MCF 10A (cell line): ENCODE measurements around the gene ABLIM3. TPM values are rescaled to one million over a fixed set of nuclear protein-coding genes. Genes with fewer than 3 reads are reported as not detected.

Experiments
- BruUV-seq: library from RNA; stranded (reverse); fragments of 400-500 nt; replicated peaks from 2 replicates; lab custom pipeline; 2021; lab: Mats Ljungman, UMichigan
- CTCF ChIA-PET: fragments of 300-600 bp; sonication (Branson Sonifier 250); formaldehyde crosslinking; extraction: SDS; loops from one replicate; lab custom pipeline; 2021; ENCODE audit warnings: antibody characterized with exemption, inconsistent platforms; lab: Yijun Ruan, JAX
- POLR2A ChIA-PET: fragments of 300-600, 350-650 bp; sonication (Branson Sonifier 250); formaldehyde crosslinking; extraction: SDS; loops from one replicate; lab custom pipeline; 2020; ENCODE audit warnings: antibody characterized with exemption, inconsistent platforms; lab: Yijun Ruan, JAX
- DNase-seq: peaks from one replicate; pipeline ENCODE4 v3.0.0-alpha.2; 2018; ENCODE audit not compliant: unreplicated experiment
- H3K27ac Mint-ChIP-seq: one replicate; pipeline ENCODE4 v1.8.0; 2022; ENCODE audit warnings: mild to moderate bottlenecking, low read depth, mixed read lengths; ENCODE audit not compliant: unreplicated experiment
- H3K27me3 Mint-ChIP-seq: one replicate; pipeline ENCODE4 v1.8.0; 2022; ENCODE audit warnings: mixed read lengths; ENCODE audit not compliant: insufficient read depth, unreplicated experiment
- H3K36me3 Mint-ChIP-seq: one replicate; pipeline ENCODE4 v1.8.0; 2022; ENCODE audit warnings: mild to moderate bottlenecking, moderate library complexity, mixed read lengths; ENCODE audit not compliant: insufficient read depth, unreplicated experiment
- H3K4me1 Mint-ChIP-seq: one replicate; pipeline ENCODE4 v1.8.0; 2022; ENCODE audit warnings: mixed read lengths; ENCODE audit not compliant: insufficient read depth, unreplicated experiment
- H3K4me3 Mint-ChIP-seq: one replicate; pipeline ENCODE4 v1.8.0; 2022; ENCODE audit warnings: mild to moderate bottlenecking, moderate library complexity, mixed read lengths; ENCODE audit not compliant: unreplicated experiment
- H3K9me3 Mint-ChIP-seq: one replicate; pipeline ENCODE4 v1.8.0; 2022; ENCODE audit warnings: mixed read lengths; ENCODE audit not compliant: unreplicated experiment
- CTCF ChIP-seq: fragments of 200-600 bp; IDR thresholded peaks from one replicate; pipeline ENCODE4 v1.8.0; 2022; ENCODE audit warnings: antibody characterized with exemption, mild to moderate bottlenecking; ENCODE audit not compliant: unreplicated experiment
- intact Hi-C: fragments of 100-400 bp; cut with micrococcal nuclease; formaldehyde crosslinking; loops from 2 replicates; pipeline ENCODE4 v1.14.1; 2022
- total RNA-seq: library from RNA; stranded (reverse); gene quantifications from 2 replicates; pipeline ENCODE4 v1.2.3, GENCODE V29; 2022

ABLIM3 gene
- total RNA-seq, 1 experiment from 2014 or later, result 168 TPM

GRCh38 chr5:149200355-149200754 is 59.1 kb downstream of the ABLIM3 start:
- no peaks in the 10 kb centered on the region for H3K9me3 Mint-ChIP-seq
- DNase-seq, result no peak
- no TSS peak for BruUV-seq
- CTCF ChIA-PET, result interaction anchor here (0.6 to 2.3 kb wide), 3 partner anchors 11 to 59 kb away, joined by 3 to 6 read pairs (median 3); partner anchors contain the start of gene ABLIM3
- no peak overlapping the region for H3K27ac Mint-ChIP-seq
- no peak for TF ChIP-seq CTCF
- peaks cover 7% of the 10 kb centered on the region for H3K4me1 Mint-ChIP-seq
- H3K36me3 Mint-ChIP-seq, result peaks cover 29% of the 10 kb centered on the region
- no peaks in the 10 kb centered on the region for H3K27me3 Mint-ChIP-seq
- H3K4me3 Mint-ChIP-seq, result no peak overlapping the region
- intact Hi-C loops, result no loop called here
- POLR2A ChIA-PET, result interaction anchor here (0.6 kb wide), 1 partner anchor 382 kb away, joined by 3 read pairs; no protein-coding TSS in a partner anchor

- Mint-ChIP-seq H3K9me3 (no peaks in the 10 kb centered on the region), H3K4me3 (no peak overlapping the region), H3K36me3 (peaks cover 36% of the 10 kb centered on the region), H3K27ac (no peak overlapping the region), H3K4me1 (peaks cover 13% of the 10 kb centered on the region), H3K27me3 (no peaks in the 10 kb centered on the region)
- no peak for TF ChIP-seq CTCF
- ChIA-PET POLR2A (no interaction called here), CTCF (interaction anchor here (0.6 to 2.3 kb wide), 3 partner anchors 11 to 70 kb away, joined by 3 to 6 read pairs (median 3); no protein-coding TSS in a partner anchor)
- no TSS peak for BruUV-seq
- intact Hi-C loops, result no loop called here
- DNase-seq, result no peak
Measured at GRCh38 chr5:149201121-149201637, 59.9 kb downstream of the ABLIM3 start.

DNA sequence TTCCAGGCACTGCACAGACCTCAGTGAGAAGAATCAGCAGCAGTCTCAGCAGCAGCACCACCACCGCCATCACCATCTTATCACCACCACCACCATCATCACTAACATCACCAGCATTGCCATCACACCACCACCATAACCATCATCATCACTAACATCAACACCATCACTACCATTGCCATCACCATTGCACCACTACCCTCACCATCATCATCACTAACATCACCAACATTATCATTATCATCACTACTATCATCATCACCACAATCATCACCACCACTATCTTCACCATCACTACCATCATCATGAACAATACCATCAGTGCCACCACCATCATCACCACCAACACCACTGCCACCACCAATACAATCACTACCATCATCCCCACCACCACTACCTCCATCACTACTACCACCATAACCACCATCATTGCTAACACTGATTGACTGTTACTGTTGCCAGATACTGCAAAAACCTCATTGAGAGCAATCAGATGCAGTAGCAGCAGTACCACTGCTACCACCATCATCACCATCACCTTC is 61.7 kb downstream of the ABLIM3 start:
- H3K36me3 Mint-ChIP-seq, result peaks cover 40% of the 10 kb centered on the region
- no peak overlapping the region for H3K4me3 Mint-ChIP-seq
- peaks cover 19% of the 10 kb centered on the region for H3K4me1 Mint-ChIP-seq
- DNase-seq, result no peak
- ChIA-PET CTCF (interaction anchor here (0.6 to 1.3 kb wide), 2 partner anchors 8 to 39 kb away, joined by 3 to 4 read pairs; no protein-coding TSS in a partner anchor), POLR2A (interaction anchor here (0.6 kb wide), 1 partner anchor 24 kb away, joined by 3 read pairs; no protein-coding TSS in a partner anchor)
- BruUV-seq, result no TSS peak
- H3K9me3 Mint-ChIP-seq, result no peaks in the 10 kb centered on the region
- H3K27ac Mint-ChIP-seq, result no peak overlapping the region
- TF ChIP-seq CTCF, result no peak
- intact Hi-C loops, result no loop called here
- H3K27me3 Mint-ChIP-seq, result no peaks in the 10 kb centered on the region

DNA sequence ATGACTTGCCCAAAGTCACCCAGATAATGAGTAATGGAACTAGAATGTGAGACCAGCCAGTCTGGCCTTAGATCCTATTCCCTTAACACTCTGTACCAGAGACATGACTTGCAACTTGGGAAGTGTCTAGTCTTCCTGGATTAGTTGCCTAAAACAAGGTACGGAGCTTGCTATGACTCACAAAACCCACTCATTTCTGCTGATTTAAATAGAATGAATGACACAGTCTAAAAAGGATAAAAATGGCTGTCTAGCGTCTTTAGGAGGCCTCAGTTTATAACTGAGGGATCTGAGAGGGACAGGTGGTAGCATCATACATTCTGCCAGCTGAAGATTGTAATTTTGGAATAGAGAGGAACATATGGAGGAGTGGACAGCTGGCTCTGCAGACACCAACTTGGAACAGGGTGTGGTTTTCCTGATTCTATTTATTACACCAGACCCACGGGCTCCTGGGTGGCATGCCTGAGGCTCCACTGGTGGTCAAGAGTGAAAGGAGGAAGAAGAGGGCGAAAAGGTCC is 62.7 kb downstream of the ABLIM3 start:
- intact Hi-C loops, result no loop called here
- DNase-seq, result peak; percentile 68
- peaks cover 39% of the 10 kb centered on the region for H3K36me3 Mint-ChIP-seq
- BruUV-seq, result TSS peak; percentile 3
- H3K27me3 Mint-ChIP-seq, result no peaks in the 10 kb centered on the region
- no peaks in the 10 kb centered on the region for H3K9me3 Mint-ChIP-seq
- CTCF ChIA-PET, result interaction anchor here (0.7 to 1.7 kb wide), 5 partner anchors 17 to 463 kb away, joined by 3 to 6 read pairs (median 3); no protein-coding TSS in a partner anchor
- peaks cover 25% of the 10 kb centered on the region for H3K4me1 Mint-ChIP-seq
- POLR2A ChIA-PET, result interaction anchor here (0.6 to 1.0 kb wide), 2 partner anchors 21 to 57 kb away, joined by 3 read pairs; no protein-coding TSS in a partner anchor
- no peak overlapping the region for H3K4me3 Mint-ChIP-seq
- no peak for TF ChIP-seq CTCF
- no peak overlapping the region for H3K27ac Mint-ChIP-seq
